ENCODE results near the gene KANSL3.

Gene KANSL3

DNA sequence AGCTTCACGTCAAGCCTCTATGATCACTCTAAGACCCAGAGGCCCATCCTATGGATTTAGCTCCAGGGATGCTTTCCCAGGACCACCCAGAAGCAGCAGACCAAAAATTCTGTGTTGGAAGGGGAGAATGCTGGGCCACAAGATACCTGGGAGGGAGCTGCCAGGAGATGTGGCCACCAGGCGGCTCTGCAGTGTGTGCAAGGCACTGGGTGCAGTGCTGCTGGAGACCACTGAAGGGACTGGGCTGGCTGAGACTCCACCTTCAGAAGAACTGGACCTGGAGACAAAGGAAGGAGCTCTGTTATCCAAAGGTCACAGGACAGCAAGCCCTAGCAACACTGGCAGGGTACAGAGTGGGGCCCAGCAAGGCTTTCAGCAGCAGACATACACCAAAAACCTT lies 34.0 kb downstream of the KANSL3 start:
- DNase-seq (ENCODE audit: low spot score) = peak; percentile 47

DNA sequence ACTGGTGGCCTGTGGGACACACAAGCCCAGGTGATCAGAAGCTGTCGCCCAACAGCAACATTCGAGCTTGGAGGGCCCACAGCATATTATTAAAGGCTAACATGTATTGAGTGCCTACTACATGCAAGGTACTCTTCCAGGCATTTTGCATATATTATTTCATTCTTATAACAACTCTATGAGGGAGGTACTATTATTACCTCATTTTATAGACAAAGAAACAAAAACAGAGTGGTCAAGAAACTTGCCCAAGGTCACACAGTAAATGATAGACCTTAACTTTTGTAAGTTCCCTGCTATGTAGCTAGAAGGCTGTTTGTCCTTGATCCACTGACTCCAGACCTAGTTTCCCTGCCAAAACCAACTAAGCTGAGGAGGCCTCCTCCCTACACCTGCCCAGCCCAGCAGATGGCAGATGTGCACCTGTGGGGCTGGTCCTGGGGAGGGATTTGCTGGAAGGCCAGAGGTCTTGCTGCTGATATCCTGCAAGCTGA lies 35.7 kb downstream of the KANSL3 start:
- DNase-seq (ENCODE audit: low spot score) = no peak

DNA sequence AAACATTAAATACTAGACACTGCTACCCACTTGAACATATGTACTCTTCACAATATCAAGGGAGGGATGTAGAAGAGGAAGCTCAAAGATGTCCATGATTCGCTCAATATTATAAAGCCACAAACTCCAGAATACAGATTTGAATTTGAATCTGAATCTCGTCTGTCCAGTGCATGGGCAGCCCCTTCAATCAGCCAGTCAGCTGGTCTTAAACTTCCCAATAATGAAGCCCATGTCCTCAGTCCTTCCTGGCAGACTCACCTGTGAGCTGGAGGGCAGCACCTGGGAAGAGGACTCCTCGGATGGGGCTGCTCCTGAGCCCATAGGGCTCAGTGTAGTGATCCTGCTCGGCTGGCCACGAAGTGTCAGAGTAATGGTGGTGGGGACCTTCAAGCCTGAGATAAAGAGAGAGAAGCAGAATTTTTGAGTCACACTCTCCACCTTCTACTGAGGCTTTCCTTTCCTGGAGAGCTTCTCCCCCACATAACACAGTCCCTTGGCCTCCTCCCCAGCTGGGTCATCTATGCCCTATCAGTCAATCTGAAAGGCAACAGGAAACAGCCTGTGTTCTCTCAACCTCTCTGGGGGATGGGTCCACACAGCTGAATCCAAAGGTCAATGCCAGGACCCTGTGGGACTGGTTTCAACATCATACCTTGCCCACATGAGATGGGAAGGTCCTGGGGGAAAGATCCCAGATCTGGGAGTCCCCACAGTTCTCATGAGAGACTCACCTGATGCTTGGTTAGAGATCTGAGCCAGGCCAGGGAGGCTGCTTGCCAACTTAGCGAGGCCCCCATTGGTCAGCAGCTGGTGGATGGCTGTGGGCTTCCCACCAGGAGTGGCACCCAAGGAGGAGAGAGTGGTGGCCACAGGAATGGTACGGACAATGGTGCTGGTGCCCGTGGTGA lies 36.5 kb downstream of the KANSL3 start:
- peak; percentile 73 for DNase-seq (ENCODE audit: low spot score)

DNA sequence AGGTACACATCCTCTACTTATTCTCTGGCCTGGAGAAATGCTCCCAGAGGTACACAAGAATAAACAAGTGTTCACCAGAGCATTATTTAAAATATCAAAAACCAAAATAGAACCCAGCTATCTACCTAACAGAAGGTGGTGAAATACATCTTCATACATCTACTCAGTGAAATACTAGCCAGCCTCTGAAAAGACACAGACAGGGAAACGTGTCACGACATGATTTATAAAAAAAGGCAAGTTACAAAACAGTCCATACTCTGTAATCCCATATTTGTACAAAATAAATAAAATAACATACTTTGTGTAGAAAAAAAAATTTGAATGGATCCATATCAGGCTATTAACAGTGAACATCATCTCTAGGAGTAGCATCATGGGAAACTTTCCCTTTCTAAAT lies 38.2 kb downstream of the KANSL3 start:
- no peak for DNase-seq (ENCODE audit: low spot score)

DNA sequence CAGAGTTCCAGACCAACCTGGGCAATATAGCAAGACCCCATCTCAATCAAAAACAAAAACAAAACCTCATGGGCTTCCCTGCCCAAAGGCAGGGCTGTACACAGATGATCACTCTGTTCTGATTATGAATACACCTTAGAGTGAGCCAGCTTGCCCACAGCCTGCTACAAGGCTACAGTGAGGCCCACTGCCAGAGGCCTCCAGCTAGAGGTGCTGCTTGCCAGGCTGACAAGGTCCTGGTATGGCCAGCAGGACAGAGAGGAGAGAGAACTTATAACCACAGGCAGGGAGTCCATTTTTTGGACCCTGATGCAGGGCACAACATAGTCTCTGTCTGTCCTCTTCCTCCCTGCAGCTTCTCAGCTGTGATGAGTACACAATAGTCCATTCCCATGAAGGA lies 41.5 kb downstream of the KANSL3 start:
- no peak for DNase-seq (ENCODE audit: low spot score)

DNA sequence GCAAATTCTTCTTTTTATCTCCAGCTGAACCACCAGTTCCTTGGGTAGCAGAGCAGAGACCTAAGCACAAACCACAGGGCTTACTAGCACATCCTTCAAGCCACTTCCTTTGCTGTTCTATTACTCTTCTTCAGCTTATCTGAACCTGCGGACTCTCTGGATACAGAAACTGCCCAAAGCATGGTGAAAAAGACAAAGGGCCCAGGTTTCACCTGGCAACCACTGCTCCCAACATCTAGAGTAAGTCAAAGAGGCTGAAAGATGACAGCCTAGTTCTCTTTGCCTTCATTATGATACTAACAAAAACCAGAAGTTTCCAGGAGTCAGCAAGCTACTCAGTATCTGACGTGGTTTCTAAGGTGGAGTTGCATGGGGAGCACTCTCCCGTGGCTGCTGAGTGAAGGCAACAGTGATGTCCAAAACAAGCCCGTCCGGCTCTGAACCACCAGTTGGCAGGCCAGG lies 43.4 kb downstream of the KANSL3 start:
- DNase-seq (ENCODE audit: low spot score) = no peak

DNA sequence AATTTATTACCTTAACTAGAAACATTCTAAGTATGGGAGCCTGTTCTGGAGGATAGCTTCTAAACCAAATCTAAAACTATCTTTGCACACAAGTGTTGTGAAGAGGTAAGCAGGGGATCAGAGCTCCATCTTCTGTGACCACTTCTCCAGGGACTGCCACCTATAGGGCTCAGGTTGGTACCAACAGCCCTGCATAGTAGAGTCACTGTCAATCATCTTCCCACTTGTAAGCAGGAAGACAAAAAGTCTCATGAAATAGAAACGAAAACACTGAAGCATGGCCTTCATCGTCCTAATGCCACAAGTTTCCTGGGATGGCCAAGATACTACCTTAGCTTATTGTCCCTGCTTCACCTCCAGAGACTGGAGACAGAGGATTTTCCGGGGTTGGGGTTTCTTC lies 43.8 kb downstream of the KANSL3 start:
- no peak for DNase-seq (ENCODE audit: low spot score)

DNA sequence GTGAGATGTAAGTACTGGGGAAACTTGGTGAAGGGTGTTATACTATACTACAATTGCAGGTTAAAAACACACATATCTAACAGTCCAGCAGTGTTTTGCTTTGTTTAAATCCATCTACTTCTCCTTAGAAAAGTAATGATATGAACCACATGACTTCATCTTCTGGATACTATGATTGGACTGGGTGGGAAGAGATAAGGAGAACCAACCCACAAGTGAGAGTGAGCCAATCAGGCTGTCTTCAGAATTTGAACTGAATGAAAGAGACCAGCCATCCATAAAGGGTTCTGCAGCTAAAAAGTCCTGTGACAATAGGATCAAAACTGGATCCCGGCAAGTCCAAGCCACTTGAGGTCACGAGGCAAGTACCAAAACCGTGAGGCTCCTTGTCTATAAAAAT lies 46.6 kb downstream of the KANSL3 start:
- no peak for DNase-seq (ENCODE audit: low spot score)

DNA sequence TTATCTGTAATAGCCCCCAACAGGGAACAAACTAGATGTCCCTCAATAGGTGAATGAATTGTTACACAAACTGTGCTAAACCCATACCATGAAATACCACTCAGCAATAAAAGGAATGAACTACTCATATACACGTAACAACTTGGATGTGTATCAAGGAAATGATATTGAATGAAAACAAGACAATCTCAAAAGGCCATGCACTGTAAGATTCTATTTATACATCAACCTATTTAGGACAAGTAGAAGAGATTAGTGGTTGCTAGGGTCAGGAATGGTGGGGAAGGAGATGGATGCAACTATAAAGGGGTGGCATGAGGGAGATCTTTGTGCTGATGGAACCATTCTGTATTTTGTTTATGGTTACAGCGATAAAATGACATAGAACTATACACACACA lies 47.1 kb downstream of the KANSL3 start:
- DNase-seq (ENCODE audit: low spot score) = no peak

DNA sequence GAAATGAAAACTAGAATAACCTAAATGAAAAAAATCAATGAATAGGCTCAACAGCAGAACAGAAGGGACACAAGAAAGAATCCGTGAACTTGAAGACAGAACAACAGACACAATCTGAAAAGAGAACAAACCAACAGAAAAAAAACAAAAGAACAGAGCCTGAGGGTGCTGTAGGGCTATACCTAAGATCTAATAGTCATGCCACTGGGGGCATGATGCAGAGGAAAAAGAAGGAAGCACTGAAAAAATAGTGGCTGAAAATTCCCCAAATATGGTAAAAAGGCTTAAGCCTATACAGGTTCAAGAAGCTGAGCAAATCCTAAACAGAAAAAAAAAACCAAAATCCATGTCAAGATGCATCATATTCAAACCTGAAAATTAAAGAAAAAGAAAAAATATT lies 50.3 kb downstream of the KANSL3 start:
- no peak for DNase-seq (ENCODE audit: low spot score)

DNA sequence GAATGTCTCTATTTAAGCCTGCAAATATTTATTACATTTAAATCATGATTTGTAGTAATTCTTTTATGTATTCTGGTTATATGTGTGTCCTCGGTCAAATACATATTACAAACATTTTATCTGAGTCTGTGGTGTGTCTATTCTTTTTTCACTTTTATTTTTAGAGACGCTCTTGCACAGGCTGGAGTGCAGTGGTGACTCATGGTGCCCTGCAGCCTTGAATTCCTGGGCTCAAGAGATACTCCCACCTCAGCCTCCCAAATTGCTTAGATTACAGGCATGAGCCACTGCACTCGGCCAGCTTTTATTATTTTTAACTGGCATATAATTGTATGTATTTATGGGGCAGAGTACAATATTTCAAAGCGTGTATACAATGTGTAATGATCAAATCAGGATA lies 54.1 kb downstream of the KANSL3 start:
- no peak for DNase-seq (ENCODE audit: low spot score)

DNA sequence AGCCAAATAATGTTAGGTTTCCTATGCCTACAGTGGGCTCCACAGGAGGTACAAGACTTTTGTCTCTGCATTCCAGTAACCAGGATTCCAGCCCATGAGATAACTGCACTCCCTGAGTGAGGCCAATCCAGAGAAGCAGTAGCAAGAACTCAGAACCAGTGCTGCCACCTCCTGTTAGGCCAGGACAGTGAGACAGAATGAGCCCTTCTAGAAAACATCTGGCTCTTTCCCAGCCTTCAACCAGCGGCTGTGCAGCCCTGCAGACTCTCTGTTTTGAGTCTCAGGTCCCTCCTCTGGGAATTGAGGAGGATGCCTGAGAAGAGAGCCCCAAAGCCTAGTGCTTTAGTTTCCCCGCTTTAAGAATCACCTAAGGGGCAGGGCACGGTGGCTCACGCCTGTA lies 57.3 kb downstream of the KANSL3 start:
- DNase-seq (ENCODE audit: low spot score) = peak; percentile 50

DNA sequence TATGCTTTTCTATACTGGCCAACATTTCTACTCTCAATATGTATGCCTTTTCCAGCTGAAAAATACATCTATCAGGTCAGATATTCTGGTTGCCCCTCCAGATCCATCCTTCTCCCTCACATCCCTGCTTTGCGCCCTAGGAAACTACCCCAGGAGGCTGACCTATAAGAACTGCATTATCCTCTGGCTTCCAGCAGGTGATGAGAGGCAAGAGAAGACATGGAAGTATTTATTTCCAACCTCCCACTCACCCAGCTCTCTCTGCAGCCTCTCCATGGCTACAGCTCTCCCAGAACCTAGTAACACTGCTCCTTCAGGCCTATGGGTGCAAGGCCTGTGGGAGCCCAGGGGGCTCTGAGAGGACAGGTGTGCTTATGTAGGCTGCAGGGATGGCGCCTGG lies 58.7 kb downstream of the KANSL3 start:
- DNase-seq (ENCODE audit: low spot score) = no peak

DNA sequence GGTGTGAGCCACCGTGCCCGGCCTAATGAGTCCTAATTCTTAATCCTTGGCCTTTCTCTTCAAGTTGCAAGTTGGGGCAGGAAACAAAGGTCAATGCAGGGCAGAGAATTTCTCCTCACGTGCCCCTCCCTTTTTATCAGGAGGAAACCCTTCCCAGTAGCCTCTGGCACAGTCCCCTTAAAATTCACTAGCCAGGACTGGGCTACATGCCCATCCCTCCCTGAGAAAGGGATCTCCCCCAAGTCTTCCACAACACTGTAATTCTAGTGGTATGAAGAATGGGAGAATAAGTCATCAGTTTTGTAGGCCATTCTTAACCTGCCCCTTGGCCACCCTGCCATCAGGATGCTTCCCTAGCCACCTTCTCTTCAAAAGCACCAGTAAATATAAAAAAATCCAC lies 59.4 kb downstream of the KANSL3 start:
- DNase-seq (ENCODE audit: low spot score) = no peak

DNA sequence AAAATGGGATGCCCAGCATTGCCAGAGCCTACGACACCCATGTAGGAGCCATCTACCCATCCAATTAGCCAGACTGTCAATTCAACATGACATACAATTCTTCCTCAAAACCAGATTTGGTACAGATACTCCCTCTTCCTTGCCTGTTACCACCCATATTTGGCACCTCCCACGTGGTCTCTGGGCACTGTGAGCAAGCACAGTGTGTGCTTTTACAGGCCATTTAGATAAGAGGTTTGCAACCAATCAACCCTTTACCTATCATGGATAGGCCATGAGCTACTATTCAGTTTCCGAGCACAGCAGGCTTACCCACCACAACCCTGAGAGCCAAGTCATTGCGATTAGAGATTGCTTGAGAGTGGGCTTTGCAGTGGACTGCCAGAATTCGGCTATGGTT lies 60.6 kb downstream of the KANSL3 start:
- DNase-seq (ENCODE audit: low spot score) = no peak

DNA sequence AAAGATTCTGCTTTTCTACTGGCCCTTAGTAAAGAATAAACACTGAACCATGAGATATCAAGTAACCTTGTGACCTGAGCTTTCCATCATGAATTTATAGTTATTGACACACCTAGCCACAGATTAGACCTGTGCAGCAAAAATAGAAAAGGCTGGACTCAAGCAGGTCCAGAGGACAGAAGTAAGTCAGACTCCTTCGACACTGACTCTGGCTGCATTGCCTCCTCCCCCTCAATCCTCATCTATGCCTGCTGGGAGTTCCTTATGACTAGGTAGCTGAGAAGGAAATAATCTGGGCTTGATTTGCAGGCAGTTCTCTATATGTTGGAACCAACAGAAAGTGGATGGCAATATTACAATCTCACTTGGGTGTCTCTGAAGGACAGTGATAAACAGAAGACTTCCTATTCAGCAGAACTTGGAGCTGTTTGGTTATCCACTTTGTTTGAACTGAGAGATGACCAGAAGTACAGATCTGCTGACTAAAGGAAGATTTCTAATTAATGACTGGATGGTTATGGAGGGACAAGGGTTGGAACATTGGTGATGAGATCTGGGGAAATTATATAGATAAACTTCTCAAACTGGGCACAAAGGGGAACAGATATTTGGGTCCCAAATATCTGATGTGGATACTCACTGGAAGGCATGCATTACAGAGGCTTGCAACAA lies 62.2 kb downstream of the KANSL3 start:
- DNase-seq (ENCODE audit: low spot score) = no peak

DNA sequence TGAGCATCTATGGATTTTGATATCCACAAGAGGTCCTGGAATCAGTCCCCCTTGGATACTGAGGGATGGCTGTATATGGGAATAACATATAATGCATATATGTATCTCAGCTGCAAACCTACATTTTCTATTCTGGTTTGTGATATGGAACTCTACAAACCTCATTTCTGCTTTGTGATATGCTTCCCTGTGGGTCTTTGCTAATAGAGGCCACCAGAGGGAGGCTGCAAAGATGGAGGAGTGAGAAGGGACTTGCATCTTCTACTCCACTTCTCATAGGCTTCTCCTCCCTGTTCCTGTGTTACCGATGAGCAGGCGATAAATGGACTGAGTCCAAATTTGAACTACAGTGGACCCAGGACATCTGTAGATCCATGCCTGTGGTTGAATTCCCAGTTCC lies 63.7 kb downstream of the KANSL3 start:
- no peak for DNase-seq (ENCODE audit: low spot score)

DNA sequence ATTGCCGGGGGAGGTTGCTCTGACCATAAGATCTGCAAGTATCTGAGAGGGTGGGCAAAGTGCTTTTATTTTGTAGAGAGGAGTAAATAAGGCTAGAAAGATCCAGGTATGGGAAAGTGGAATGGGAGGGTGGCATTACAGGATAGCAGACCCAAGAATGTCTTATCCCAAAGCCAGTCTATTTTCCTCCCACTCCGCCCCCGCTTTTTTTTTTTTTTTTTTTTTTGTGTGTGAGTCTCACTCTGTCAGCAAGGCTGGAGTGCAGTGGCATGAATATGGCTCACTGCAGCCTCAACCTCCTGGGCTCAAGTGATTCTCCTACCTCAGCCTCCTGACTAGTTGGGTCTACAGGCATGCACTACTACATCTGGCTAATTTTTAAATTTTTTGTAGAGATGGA lies 70.0 kb downstream of the KANSL3 start:
- DNase-seq (ENCODE audit: low spot score) = no peak

DNA sequence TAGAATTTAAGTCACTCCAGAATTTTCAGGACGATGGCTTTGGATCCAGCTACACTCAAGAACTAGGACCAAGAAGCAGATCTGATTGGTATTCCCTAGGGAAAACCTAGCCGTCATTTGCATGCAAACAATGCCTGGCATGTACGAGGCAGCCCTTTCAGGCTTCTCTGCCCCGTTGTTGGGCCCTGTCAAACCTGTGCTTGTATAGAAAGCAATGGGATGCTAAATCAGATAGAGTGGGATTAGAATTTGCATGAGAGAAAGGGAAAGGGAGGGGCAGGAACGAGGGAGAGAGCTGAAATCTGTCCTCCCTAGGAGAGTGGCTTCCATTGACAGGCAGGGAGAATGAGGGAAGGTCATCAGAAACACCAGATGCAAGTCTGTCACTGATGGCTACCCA lies 73.0 kb downstream of the KANSL3 start:
- DNase-seq (ENCODE audit: low spot score) = no peak

DNA sequence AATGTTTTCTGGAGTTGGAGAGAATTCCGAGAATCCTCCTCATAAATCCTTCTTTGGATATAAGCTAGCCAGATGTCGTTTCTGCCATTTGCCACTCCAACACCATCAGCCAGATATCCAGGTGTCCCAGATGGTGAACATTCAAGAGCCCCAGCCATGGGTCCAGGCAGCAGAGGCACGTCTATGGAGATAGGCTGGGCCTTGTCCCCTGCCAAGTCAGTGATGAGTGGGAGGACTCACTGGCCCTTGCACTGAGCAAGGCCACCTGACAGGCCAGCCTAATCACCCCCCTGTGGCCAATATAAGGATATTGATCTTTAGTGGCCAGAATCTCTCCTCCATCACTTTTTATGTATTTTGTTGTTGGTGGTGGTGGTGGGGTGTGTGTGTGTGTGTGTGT lies 73.5 kb downstream of the KANSL3 start:
- no peak for DNase-seq (ENCODE audit: low spot score)

DNA sequence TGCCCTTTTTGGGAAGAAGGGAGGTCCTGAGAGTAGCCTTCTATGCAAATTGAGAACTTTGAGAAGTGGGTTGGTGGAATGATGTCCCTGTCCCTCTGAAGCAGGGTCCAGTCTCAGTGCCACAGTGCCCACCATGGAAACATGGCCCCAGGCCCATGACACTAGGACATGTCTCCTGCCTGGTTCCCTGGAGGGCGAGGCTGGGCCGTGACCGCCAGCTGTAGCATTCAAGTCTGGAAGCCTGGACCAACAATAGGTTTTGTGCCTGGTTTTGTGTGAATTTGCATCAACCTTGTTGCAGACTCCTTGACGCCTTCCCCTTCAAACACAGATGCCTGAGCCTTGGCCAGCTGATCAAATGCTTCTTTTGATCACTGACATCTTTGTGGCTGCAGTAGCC lies 74.1 kb downstream of the KANSL3 start:
- DNase-seq (ENCODE audit: low spot score) = no peak

DNA sequence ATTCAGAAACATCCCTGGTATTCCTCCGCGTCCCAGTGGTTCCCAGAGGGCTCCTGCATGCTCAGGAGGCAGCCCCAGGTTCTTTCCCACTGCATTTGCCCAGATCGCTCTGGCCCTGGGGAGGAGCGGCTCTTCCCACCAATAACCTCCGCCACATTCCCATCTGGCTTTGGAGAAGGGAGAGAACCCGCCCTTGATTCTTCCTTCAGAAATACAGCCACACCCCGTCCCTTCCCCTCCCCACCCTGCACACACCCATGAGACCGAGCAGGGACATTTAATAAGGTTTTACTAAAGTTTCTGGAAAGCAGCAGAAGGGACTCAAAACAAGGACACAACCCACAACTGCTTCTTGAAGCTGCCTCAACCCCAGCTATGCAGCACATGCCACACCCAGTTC lies 79.6 kb downstream of the KANSL3 start:
- DNase-seq (ENCODE audit: low spot score) = no peak

DNA sequence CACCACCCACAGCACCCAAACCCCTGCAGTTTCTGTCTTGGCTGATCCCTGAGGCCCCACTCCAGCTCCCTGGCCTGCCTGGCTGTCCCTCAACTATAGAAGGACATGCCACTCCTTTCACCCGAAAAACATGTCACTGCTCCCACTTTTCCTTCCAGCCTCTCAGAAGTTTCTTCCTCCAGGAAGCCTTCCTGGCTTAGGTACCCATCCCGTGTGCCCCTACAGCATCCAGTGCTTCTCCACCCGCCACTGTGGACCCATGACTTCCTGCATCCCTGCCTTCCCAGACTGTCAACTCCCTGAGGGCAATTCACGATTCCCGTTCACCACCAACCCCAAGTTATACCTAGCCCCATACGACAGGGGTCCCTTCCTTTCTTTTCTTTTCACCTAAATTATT lies 80.1 kb downstream of the KANSL3 start:
- DNase-seq (ENCODE audit: low spot score) = no peak

Measured in HuH-7 (cell line).